A549 (cell line): Measurements from ENCODE around the gene ABI2.

ENCODE experiments used
- BHLHE40 ChIP-seq: IDR thresholded peaks from 2 replicates; pipeline ENCODE4 v1.6.1; 2012; ENCODE audit warnings: low read depth, low read length, inconsistent platforms
- CHD2 ChIP-seq: fragments of 150-350 bp; IDR thresholded peaks from 2 replicates; pipeline ENCODE4 v1.6.1; 2014; ENCODE audit warnings: low read length; ENCODE audit not compliant: partially characterized antibody
- CTCF ChIP-seq: fragments of >200 bp; sonication (Bioruptor Twin); formaldehyde crosslinking; IDR thresholded peaks from 3 replicates; pipeline ENCODE4 v1.5.1; 2016
- E2F6 ChIP-seq: IDR thresholded peaks from 2 replicates; pipeline ENCODE4 v1.6.1; 2012; ENCODE audit warnings: low read depth, borderline replicate concordance
- ELK1 ChIP-seq: fragments of 150-350 bp; IDR thresholded peaks from 2 replicates; pipeline ENCODE4 v1.6.1; 2014; ENCODE audit warnings: low read depth, mild to moderate bottlenecking, low read length
- EP300 ChIP-seq, 2 experiments: fragments of >200 bp; sonication (Bioruptor Twin); formaldehyde crosslinking; IDR thresholded peaks; 2 replicates in 1 of 2; 3 replicates in 1 of 2; pipeline ENCODE4 v1.6.1; 2016 to 2017
- HDAC2 ChIP-seq: fragments of 200-600 bp; sonication (generic); IDR thresholded peaks from 2 replicates; pipeline ENCODE4 v1.6.1; 2016
- PBX3 ChIP-seq: IDR thresholded peaks from 2 replicates; pipeline ENCODE4 v1.6.1; 2012
- POLR2A ChIP-seq: IDR thresholded peaks from 2 replicates; pipeline ENCODE4 v1.6.1; 2012; ENCODE audit warnings: mild to moderate bottlenecking, low read length
- REST ChIP-seq: fragments of 200-600 bp; sonication (generic); IDR thresholded peaks from 2 replicates; pipeline ENCODE4 v1.6.1; 2016; ENCODE audit warnings: antibody characterized with exemption, mild to moderate bottlenecking, moderate library complexity
- RFX5 ChIP-seq: fragments of 450-650 bp; IDR thresholded peaks from 2 replicates; pipeline ENCODE4 v1.7.1; 2014; ENCODE audit warnings: antibody characterized with exemption, mild to moderate bottlenecking, moderate library complexity
- RNF2 ChIP-seq: fragments of 200-600 bp; sonication (generic); IDR thresholded peaks from 2 replicates; pipeline ENCODE4 v1.6.1; 2016; ENCODE audit warnings: low read depth, mild to moderate bottlenecking, antibody characterized with exemption, moderate library complexity, borderline replicate concordance
- SREBF2 ChIP-seq: fragments of 450-650 bp; IDR thresholded peaks from 2 replicates; pipeline ENCODE4 v1.6.1; 2014; ENCODE audit warnings: mild to moderate bottlenecking, moderate library complexity
- ZSCAN20 ChIP-seq: fragments of 250-450 bp; sonication (Bioruptor Pico); IDR thresholded peaks from 2 replicates; pipeline ENCODE4 v1.8.0; 2022; ENCODE audit warnings: mild to moderate bottlenecking, moderate library complexity

- no peak for TF ChIP-seq CTCF
- TF ChIP-seq POLR2A = no peak
- no peak for TF ChIP-seq EP300 (IDR thresholded peaks at IDR 0.05)
- no peak for TF ChIP-seq PBX3
- TF ChIP-seq RFX5 = no peak
- no peak for TF ChIP-seq ZSCAN20 (CRISPR knock-in tag)
- TF ChIP-seq BHLHE40 = no peak
- no peak for TF ChIP-seq HDAC2
- TF ChIP-seq SREBF2 = no peak
- TF ChIP-seq ELK1 = no peak
- TF ChIP-seq RNF2 = no peak
- TF ChIP-seq E2F6 = no peak
- TF ChIP-seq REST = no peak
- TF ChIP-seq CHD2 = no peak
Observed at GRCh38 chr2:203476881-203477280, 148.7 kb downstream of the ABI2 start.
